ENCODE data around the gene CPB2.

CPB2 gene

DNA sequence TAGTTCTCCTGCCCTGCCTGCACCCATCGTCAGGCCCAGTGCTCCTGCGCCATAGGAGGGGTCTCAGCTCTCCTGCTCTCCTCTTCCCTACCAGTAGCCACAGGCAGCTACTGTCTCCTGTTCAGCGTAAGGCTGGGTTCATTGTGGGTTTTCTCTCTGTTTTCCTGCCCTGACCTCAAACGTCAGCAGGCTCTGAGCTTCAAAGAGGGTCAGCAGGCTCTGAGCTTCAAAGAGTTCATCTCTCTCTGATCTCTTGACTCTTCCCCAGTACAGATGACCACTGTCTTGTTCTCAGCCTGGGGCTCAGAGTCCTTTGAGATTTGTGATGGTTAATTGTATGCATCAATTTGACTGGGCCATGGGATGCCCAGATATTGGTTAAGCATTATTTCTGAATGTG, 4.6 kb upstream of the CPB2 start:
- Histone ChIP-seq H3K14ac (ENCODE audit: low read length in 2 of 2) (no peak overlapping the region), H3K23ac (ENCODE audit: low read length in 2 of 2) (peak overlapping the region in 1 of 2 experiments; percentile 93), H2AK5ac (ENCODE audit: low read length, severe bottlenecking) (no peak overlapping the region), H2BK12ac (ENCODE audit: low read length in 2 of 2) (no peak overlapping the region), H3K4me1 (ENCODE audit: control insufficient read depth, insufficient read depth, low read depth, low read length) (peaks cover 5% of the 10 kb centered on the region), H3K4me3 (ENCODE audit: insufficient read depth in 1 of 2, low read depth in 1 of 2, low read length in 2 of 2) (no peak overlapping the region), H4K8ac (ENCODE audit: low read length) (no peak overlapping the region), H3K4ac (ENCODE audit: low read depth in 1 of 2, low read length in 2 of 2) (no peak overlapping the region), H3K4me2 (ENCODE audit: low read length, poor library complexity, severe bottlenecking) (no peak overlapping the region), H3K9me3 (ENCODE audit: control insufficient read depth, low read length) (no peaks in the 10 kb centered on the region), H2AFZ (ENCODE audit: low read depth, low read length) (no peak overlapping the region), H3K9ac (ENCODE audit: low read length) (no peak overlapping the region), H2BK15ac (ENCODE audit: low read depth, poor library complexity, severe bottlenecking) (no peak overlapping the region), H3K27ac (ENCODE audit: low read length, poor library complexity, severe bottlenecking) (no peak overlapping the region), H2BK5ac (ENCODE audit: low read depth, low read length, poor library complexity, severe bottlenecking) (no peak overlapping the region), H3K27me3 (ENCODE audit: control insufficient read depth in 1 of 2, insufficient read depth in 1 of 2, low read length in 2 of 2) (no peaks in the 10 kb centered on the region), H2BK120ac (ENCODE audit: low read depth, low read length) (no peak overlapping the region), H3K79me1 (replicated peaks; ENCODE audit: low read length, poor library complexity, severe bottlenecking) (no peaks in the 10 kb centered on the region), H4K91ac (ENCODE audit: low read length) (no peak overlapping the region), H3K36me3 (ENCODE audit: control insufficient read depth in 1 of 2, insufficient read depth in 2 of 2, low read depth in 1 of 2, low read length in 2 of 2) (no peaks in the 10 kb centered on the region), H3K18ac (ENCODE audit: low read depth in 1 of 2, low read length in 2 of 2) (peak overlapping the region in 1 of 2 experiments; percentile 34)
- DNase-seq, result no peak
- 57% methylated on average over 4 of the region's 4 CpGs for WGBS

GRCh38 chr13:46106839-46107371, 2.1 kb upstream of the CPB2 start:
- DNase-seq, result no peak
- Histone ChIP-seq H3K4me2 (ENCODE audit: low read length, poor library complexity, severe bottlenecking) (no peak overlapping the region), H4K91ac (ENCODE audit: low read length) (no peak overlapping the region), H3K18ac (ENCODE audit: low read depth in 1 of 2, low read length in 2 of 2) (no peak overlapping the region), H3K23ac (ENCODE audit: low read length in 2 of 2) (no peak overlapping the region), H2BK120ac (ENCODE audit: low read depth, low read length) (no peak overlapping the region), H4K8ac (ENCODE audit: low read length) (no peak overlapping the region), H3K4me1 (ENCODE audit: control insufficient read depth, insufficient read depth, low read depth, low read length) (peaks cover 3% of the 10 kb centered on the region), H2AK5ac (ENCODE audit: low read length, severe bottlenecking) (no peak overlapping the region), H3K79me1 (replicated peaks; ENCODE audit: low read length, poor library complexity, severe bottlenecking) (no peaks in the 10 kb centered on the region), H2BK5ac (ENCODE audit: low read depth, low read length, poor library complexity, severe bottlenecking) (no peak overlapping the region), H2AFZ (ENCODE audit: low read depth, low read length) (no peak overlapping the region), H2BK15ac (ENCODE audit: low read depth, poor library complexity, severe bottlenecking) (no peak overlapping the region), H3K4ac (ENCODE audit: low read depth in 1 of 2, low read length in 2 of 2) (no peak overlapping the region), H3K9me3 (ENCODE audit: control insufficient read depth, low read length) (no peaks in the 10 kb centered on the region), H3K9ac (ENCODE audit: low read length) (no peak overlapping the region), H3K27ac (ENCODE audit: low read length, poor library complexity, severe bottlenecking) (no peak overlapping the region), H3K27me3 (ENCODE audit: control insufficient read depth in 1 of 2, insufficient read depth in 1 of 2, low read length in 2 of 2) (no peaks in the 10 kb centered on the region), H3K4me3 (ENCODE audit: insufficient read depth in 1 of 2, low read depth in 1 of 2, low read length in 2 of 2) (no peak overlapping the region), H3K14ac (ENCODE audit: low read length in 2 of 2) (no peak overlapping the region), H2BK12ac (ENCODE audit: low read length in 2 of 2) (no peak overlapping the region), H3K36me3 (ENCODE audit: control insufficient read depth in 1 of 2, insufficient read depth in 2 of 2, low read depth in 1 of 2, low read length in 2 of 2) (no peaks in the 10 kb centered on the region)
- WGBS, result 67% methylated on average over 3 of the region's 4 CpGs

DNA sequence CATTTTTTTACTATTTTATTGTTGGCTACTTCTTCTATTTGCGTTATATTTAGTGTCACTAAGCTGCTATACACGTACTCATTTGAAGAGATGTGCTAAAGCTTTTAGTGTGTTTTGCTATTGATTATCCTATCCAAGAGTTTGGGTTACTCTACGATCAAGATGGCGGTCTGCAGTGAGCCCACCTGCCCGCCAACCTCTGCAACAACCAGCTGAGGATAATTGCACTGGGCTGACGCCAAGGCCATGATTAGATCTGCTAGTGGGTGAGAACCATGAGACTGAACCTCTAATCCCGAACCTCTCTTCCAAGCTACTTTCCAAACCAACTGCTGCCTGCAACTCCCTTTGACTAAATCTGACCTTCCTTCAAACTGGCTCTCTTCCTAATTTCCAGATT, 1.8 kb downstream of the CPB2 start:
- Histone ChIP-seq H3K79me1 (replicated peaks; ENCODE audit: low read length, poor library complexity, severe bottlenecking) (no peaks in the 10 kb centered on the region), H3K4me1 (ENCODE audit: control insufficient read depth, insufficient read depth, low read depth, low read length) (peaks cover 2% of the 10 kb centered on the region), H3K4me3 (ENCODE audit: insufficient read depth in 1 of 2, low read depth in 1 of 2, low read length in 2 of 2) (no peak overlapping the region), H2BK120ac (ENCODE audit: low read depth, low read length) (no peak overlapping the region), H3K4ac (ENCODE audit: low read depth in 1 of 2, low read length in 2 of 2) (no peak overlapping the region), H3K9me3 (ENCODE audit: control insufficient read depth, low read length) (no peaks in the 10 kb centered on the region), H3K27ac (ENCODE audit: low read length, poor library complexity, severe bottlenecking) (no peak overlapping the region), H2BK12ac (ENCODE audit: low read length in 2 of 2) (no peak overlapping the region), H3K14ac (ENCODE audit: low read length in 2 of 2) (no peak overlapping the region), H3K27me3 (ENCODE audit: control insufficient read depth in 1 of 2, insufficient read depth in 1 of 2, low read length in 2 of 2) (no peaks in the 10 kb centered on the region), H4K91ac (ENCODE audit: low read length) (no peak overlapping the region), H2BK5ac (ENCODE audit: low read depth, low read length, poor library complexity, severe bottlenecking) (no peak overlapping the region), H3K18ac (ENCODE audit: low read depth in 1 of 2, low read length in 2 of 2) (no peak overlapping the region), H3K23ac (ENCODE audit: low read length in 2 of 2) (no peak overlapping the region), H4K8ac (ENCODE audit: low read length) (no peak overlapping the region), H2BK15ac (ENCODE audit: low read depth, poor library complexity, severe bottlenecking) (no peak overlapping the region), H3K4me2 (ENCODE audit: low read length, poor library complexity, severe bottlenecking) (no peak overlapping the region), H2AFZ (ENCODE audit: low read depth, low read length) (no peak overlapping the region), H3K9ac (ENCODE audit: low read length) (no peak overlapping the region), H3K36me3 (ENCODE audit: control insufficient read depth in 1 of 2, insufficient read depth in 2 of 2, low read depth in 1 of 2, low read length in 2 of 2) (no peaks in the 10 kb centered on the region), H2AK5ac (ENCODE audit: low read length, severe bottlenecking) (no peak overlapping the region)
- DNase-seq, result no peak
- 94% methylated on average over 6 of the region's 7 CpGs for WGBS

GRCh38 chr13:46102255-46102605, 2.6 kb downstream of the CPB2 start:
- Histone ChIP-seq H2AK5ac (ENCODE audit: low read length, severe bottlenecking) (no peak overlapping the region), H3K4me3 (ENCODE audit: insufficient read depth in 1 of 2, low read depth in 1 of 2, low read length in 2 of 2) (no peak overlapping the region), H3K23ac (ENCODE audit: low read length in 2 of 2) (no peak overlapping the region), H2BK120ac (ENCODE audit: low read depth, low read length) (no peak overlapping the region), H3K27me3 (ENCODE audit: control insufficient read depth in 1 of 2, insufficient read depth in 1 of 2, low read length in 2 of 2) (no peaks in the 10 kb centered on the region), H2BK15ac (ENCODE audit: low read depth, poor library complexity, severe bottlenecking) (no peak overlapping the region), H3K27ac (ENCODE audit: low read length, poor library complexity, severe bottlenecking) (no peak overlapping the region), H3K4me1 (ENCODE audit: control insufficient read depth, insufficient read depth, low read depth, low read length) (peaks cover 2% of the 10 kb centered on the region), H3K4ac (ENCODE audit: low read depth in 1 of 2, low read length in 2 of 2) (no peak overlapping the region), H3K36me3 (ENCODE audit: control insufficient read depth in 1 of 2, insufficient read depth in 2 of 2, low read depth in 1 of 2, low read length in 2 of 2) (no peaks in the 10 kb centered on the region), H3K9ac (ENCODE audit: low read length) (no peak overlapping the region), H3K14ac (ENCODE audit: low read length in 2 of 2) (no peak overlapping the region), H2BK5ac (ENCODE audit: low read depth, low read length, poor library complexity, severe bottlenecking) (no peak overlapping the region), H2AFZ (ENCODE audit: low read depth, low read length) (no peak overlapping the region), H3K9me3 (ENCODE audit: control insufficient read depth, low read length) (no peaks in the 10 kb centered on the region), H2BK12ac (ENCODE audit: low read length in 2 of 2) (no peak overlapping the region), H4K8ac (ENCODE audit: low read length) (no peak overlapping the region), H3K79me1 (replicated peaks; ENCODE audit: low read length, poor library complexity, severe bottlenecking) (no peaks in the 10 kb centered on the region), H4K91ac (ENCODE audit: low read length) (no peak overlapping the region), H3K18ac (ENCODE audit: low read depth in 1 of 2, low read length in 2 of 2) (no peak overlapping the region), H3K4me2 (ENCODE audit: low read length, poor library complexity, severe bottlenecking) (no peak overlapping the region)
- DNase-seq, result no peak
